Gastrocnemius medialis (tissue), 4 donors: ENCODE results near the gene SRSF1.

Experiments used
- POLR2A ChIP-seq, 2 donors: fragments of 450-650 bp; IDR thresholded peaks; one replicate each; pipeline ENCODE4 v1.6.1; 2017; ENCODE audit warnings: antibody characterized with exemption in 2 of 2, mild to moderate bottlenecking in 2 of 2, moderate library complexity in 2 of 2
- TF ChIP-seq, protein P1 (sequence below), 5 experiments: fragments of 450-650 bp in 3 of 5; fragments of 200-600 bp in 2 of 5; sonication (generic) in 2 of 5; IDR thresholded peaks in 4 of 5; conservative IDR thresholded peaks in 1 of 5; 1 replicate in 4 of 5; 2 replicates in 1 of 5; pipeline ENCODE4 v1.5.1; 2016 to 2019; ENCODE audit warnings: antibody characterized with exemption in 5 of 5, mild to moderate bottlenecking in 3 of 5, moderate library complexity in 3 of 5

DNA sequence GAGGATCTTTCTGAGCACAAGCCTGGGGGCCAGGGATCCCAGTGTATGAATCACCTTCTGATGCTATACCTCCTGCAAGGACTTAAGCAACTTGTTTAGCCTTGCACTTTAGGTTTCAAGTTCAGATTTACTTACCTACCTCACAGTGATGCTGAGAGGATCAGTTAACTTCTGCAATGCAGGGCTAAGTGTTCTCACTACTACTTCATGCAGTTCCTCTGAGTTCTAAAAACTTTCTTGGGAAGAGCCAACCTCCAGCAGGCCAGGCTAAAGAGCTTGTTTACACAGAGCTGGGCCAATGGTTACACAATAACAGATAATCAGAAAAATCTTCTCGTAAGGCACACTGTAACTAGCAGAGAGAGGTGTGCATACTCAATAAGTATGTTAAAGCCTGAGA is 32.0 kb downstream of the SRSF1 start:
- TF ChIP-seq, protein P1, sequence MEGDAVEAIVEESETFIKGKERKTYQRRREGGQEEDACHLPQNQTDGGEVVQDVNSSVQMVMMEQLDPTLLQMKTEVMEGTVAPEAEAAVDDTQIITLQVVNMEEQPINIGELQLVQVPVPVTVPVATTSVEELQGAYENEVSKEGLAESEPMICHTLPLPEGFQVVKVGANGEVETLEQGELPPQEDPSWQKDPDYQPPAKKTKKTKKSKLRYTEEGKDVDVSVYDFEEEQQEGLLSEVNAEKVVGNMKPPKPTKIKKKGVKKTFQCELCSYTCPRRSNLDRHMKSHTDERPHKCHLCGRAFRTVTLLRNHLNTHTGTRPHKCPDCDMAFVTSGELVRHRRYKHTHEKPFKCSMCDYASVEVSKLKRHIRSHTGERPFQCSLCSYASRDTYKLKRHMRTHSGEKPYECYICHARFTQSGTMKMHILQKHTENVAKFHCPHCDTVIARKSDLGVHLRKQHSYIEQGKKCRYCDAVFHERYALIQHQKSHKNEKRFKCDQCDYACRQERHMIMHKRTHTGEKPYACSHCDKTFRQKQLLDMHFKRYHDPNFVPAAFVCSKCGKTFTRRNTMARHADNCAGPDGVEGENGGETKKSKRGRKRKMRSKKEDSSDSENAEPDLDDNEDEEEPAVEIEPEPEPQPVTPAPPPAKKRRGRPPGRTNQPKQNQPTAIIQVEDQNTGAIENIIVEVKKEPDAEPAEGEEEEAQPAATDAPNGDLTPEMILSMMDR (IDR thresholded peaks at IDR 0.05 in 4 of 5, conservative IDR thresholded peaks at IDR 0.05 in 1 of 5): no peak
- TF ChIP-seq POLR2A (IDR thresholded peaks at IDR 0.05): peak; percentile 28 to 57
